GM18526 (cell line): ENCODE results near the gene TLNRD1.

Experiments used
- POLR2A ChIP-seq: IDR thresholded peaks from 3 replicates; pipeline ENCODE4 v1.6.1; 2011; ENCODE audit not compliant: insufficient read length; ENCODE audit errors: extremely low read depth

Gene TLNRD1

GRCh38 chr15:80972276-80972675 lies 28.4 kb upstream of the TLNRD1 start:
- TF ChIP-seq POLR2A = no peak

GRCh38 chr15:80974914-80975313 lies 25.8 kb upstream of the TLNRD1 start:
- TF ChIP-seq POLR2A = no peak

GRCh38 chr15:80976851-80977250 lies 23.9 kb upstream of the TLNRD1 start:
- no peak for TF ChIP-seq POLR2A

- no peak for TF ChIP-seq POLR2A
These were observed 23.1 kb upstream of the TLNRD1 start for GRCh38 chr15:80977627-80978036.

- TF ChIP-seq POLR2A = no peak
These were observed 21.9 kb upstream of the TLNRD1 start for GRCh38 chr15:80978685-80979329.

GRCh38 chr15:80979538-80980200 lies 21.1 kb upstream of the TLNRD1 start:
- TF ChIP-seq POLR2A = no peak

- no peak for TF ChIP-seq POLR2A
These were observed 18.5 kb upstream of the TLNRD1 start for GRCh38 chr15:80982205-80982604.

GRCh38 chr15:80982839-80983238 lies 17.9 kb upstream of the TLNRD1 start:
- no peak for TF ChIP-seq POLR2A

- TF ChIP-seq POLR2A = no peak
These were observed 15.9 kb upstream of the TLNRD1 start for GRCh38 chr15:80984856-80985255.

- TF ChIP-seq POLR2A = no peak
These were observed 14.7 kb upstream of the TLNRD1 start for GRCh38 chr15:80985981-80986380.

GRCh38 chr15:80986487-80986886 lies 14.2 kb upstream of the TLNRD1 start:
- TF ChIP-seq POLR2A = no peak

GRCh38 chr15:80988148-80988796 lies 12.5 kb upstream of the TLNRD1 start:
- TF ChIP-seq POLR2A = no peak

GRCh38 chr15:80989081-80989517 lies 11.6 kb upstream of the TLNRD1 start:
- no peak for TF ChIP-seq POLR2A

GRCh38 chr15:80989518-80990478 lies 10.9 kb upstream of the TLNRD1 start, which contains the start of gene MESD:
TSS of gene MESD (minus strand) at chr15:80989819. CDS start at chr15:80989791, 28 bp downstream.
- TF ChIP-seq POLR2A = peak; percentile 97

GRCh38 chr15:80990955-80991354 lies 9.8 kb upstream of the TLNRD1 start:
- TF ChIP-seq POLR2A = no peak
